GM21526 (cell line): ENCODE data around the gene C4BPA.

Experiments
- ATAC-seq: cut with Tn5 transposase; IDR thresholded peaks from one replicate; pipeline ENCODE4 v1.9.1; 2021; ENCODE audit warnings: moderate library complexity; ENCODE audit not compliant: unreplicated experiment, low FRiP score

Gene C4BPA

GRCh38 chr1:207174913-207175312, 70.9 kb downstream of the C4BPA start:
- ATAC-seq, result no peak

GRCh38 chr1:207179036-207179435, 75.0 kb downstream of the C4BPA start:
- no peak for ATAC-seq

GRCh38 chr1:207181847-207182246, 77.8 kb downstream of the C4BPA start:
- ATAC-seq, result no peak

GRCh38 chr1:207186503-207186902, 82.5 kb downstream of the C4BPA start:
- ATAC-seq, result no peak

- no peak for ATAC-seq
These were observed 84.9 kb downstream of the C4BPA start for GRCh38 chr1:207188901-207189300.

- ATAC-seq, result no peak
These were observed 87.0 kb downstream of the C4BPA start for GRCh38 chr1:207191061-207191460.

- ATAC-seq, result no peak
These were observed 87.7 kb downstream of the C4BPA start for GRCh38 chr1:207191776-207192175.

GRCh38 chr1:207194197-207194596, 90.2 kb downstream of the C4BPA start:
- no peak for ATAC-seq
